Nephron (organoid): ENCODE results near the gene BABAM2.
"Not testable (repeated sequence)": the region's sequence is repeated elsewhere in the genome, so short reads cannot be mapped to it uniquely, and the experiment has no call there.

Experiments
- H3K27ac Mint-ChIP-seq, 3 experiments: 2 replicates each; pipeline ENCODE4 v1.8.0; 2020; ENCODE audit warnings: mixed read lengths in 3 of 3, mild to moderate bottlenecking in 2 of 3, moderate library complexity in 1 of 3
- H3K27me3 Mint-ChIP-seq: 2 replicates; pipeline ENCODE4 v1.8.0; 2021; ENCODE audit warnings: low read depth, mild to moderate bottlenecking, moderate library complexity, mixed read lengths
- H3K36me3 Mint-ChIP-seq: 2 replicates; pipeline ENCODE4 v1.8.0; 2020; ENCODE audit warnings: low read depth, mixed read lengths
- H3K4me1 Mint-ChIP-seq: 2 replicates; pipeline ENCODE4 v1.8.0; 2020; ENCODE audit warnings: mixed read lengths
- H3K4me3 Mint-ChIP-seq, 3 experiments: 2 replicates each; pipeline ENCODE4 v1.8.0; 2020; ENCODE audit warnings: mild to moderate bottlenecking in 3 of 3, mixed read lengths in 3 of 3, moderate library complexity in 2 of 3
- H3K9me3 Mint-ChIP-seq: 2 replicates; pipeline ENCODE4 v1.8.0; 2020; ENCODE audit warnings: mixed read lengths
- TF ChIP-seq, protein P1 (sequence below), 3 experiments: fragments of 200-600 bp; sonication (generic); IDR thresholded peaks; one replicate each; pipeline ENCODE4 v1.5.0; 2021; ENCODE audit warnings: antibody characterized with exemption in 3 of 3; ENCODE audit not compliant: unreplicated experiment in 3 of 3

The BABAM2 gene

DNA sequence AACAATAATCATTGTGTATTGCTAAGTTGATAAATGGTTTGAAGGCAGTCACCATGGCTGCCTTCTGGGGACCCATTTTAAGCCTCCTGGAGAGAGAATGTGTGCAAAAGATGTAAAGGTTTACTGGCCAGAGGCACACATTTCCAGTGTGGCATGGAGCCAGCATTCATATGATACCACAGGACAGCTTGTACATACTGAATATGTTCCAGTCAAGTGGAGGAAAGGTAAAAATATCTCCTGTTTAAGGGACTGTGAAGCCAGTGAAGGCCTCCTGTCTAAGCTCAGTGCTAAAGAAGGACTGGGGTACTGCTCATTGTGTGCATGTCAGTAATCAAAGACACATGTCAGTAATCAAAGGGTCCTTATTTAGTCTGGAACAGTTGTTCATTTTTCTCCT is 119.2 kb downstream of the BABAM2 start:
- Mint-ChIP-seq H3K4me1 (peaks cover 21% of the 10 kb centered on the region), H3K36me3 (no peaks in the 10 kb centered on the region), H3K27me3 (peaks cover 4% of the 10 kb centered on the region), H3K9me3 (no peaks in the 10 kb centered on the region), H3K4me3 (no peak overlapping the region), H3K27ac (peak overlapping the region in 1 of 3 experiments; percentile 21)
- TF ChIP-seq, protein P1, sequence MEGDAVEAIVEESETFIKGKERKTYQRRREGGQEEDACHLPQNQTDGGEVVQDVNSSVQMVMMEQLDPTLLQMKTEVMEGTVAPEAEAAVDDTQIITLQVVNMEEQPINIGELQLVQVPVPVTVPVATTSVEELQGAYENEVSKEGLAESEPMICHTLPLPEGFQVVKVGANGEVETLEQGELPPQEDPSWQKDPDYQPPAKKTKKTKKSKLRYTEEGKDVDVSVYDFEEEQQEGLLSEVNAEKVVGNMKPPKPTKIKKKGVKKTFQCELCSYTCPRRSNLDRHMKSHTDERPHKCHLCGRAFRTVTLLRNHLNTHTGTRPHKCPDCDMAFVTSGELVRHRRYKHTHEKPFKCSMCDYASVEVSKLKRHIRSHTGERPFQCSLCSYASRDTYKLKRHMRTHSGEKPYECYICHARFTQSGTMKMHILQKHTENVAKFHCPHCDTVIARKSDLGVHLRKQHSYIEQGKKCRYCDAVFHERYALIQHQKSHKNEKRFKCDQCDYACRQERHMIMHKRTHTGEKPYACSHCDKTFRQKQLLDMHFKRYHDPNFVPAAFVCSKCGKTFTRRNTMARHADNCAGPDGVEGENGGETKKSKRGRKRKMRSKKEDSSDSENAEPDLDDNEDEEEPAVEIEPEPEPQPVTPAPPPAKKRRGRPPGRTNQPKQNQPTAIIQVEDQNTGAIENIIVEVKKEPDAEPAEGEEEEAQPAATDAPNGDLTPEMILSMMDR (IDR thresholded peaks at IDR 0.05; ENCODE audit: unreplicated experiment in 3 of 3), result no peak

GRCh38 chr2:28011322-28011737 is 120.8 kb downstream of the BABAM2 start:
- peaks cover 21% of the 10 kb centered on the region for H3K4me1 Mint-ChIP-seq
- TF ChIP-seq, protein P1 (IDR thresholded peaks at IDR 0.05; ENCODE audit: unreplicated experiment in 3 of 3), result no peak
- H3K36me3 Mint-ChIP-seq, result no peaks in the 10 kb centered on the region
- peaks cover 4% of the 10 kb centered on the region for H3K27me3 Mint-ChIP-seq
- no peak overlapping the region for H3K4me3 Mint-ChIP-seq
- H3K27ac Mint-ChIP-seq, result peak overlapping the region in 2 of 3 experiments; percentile 6 to 11
- H3K9me3 Mint-ChIP-seq, result peaks cover 3% of the 10 kb centered on the region

DNA sequence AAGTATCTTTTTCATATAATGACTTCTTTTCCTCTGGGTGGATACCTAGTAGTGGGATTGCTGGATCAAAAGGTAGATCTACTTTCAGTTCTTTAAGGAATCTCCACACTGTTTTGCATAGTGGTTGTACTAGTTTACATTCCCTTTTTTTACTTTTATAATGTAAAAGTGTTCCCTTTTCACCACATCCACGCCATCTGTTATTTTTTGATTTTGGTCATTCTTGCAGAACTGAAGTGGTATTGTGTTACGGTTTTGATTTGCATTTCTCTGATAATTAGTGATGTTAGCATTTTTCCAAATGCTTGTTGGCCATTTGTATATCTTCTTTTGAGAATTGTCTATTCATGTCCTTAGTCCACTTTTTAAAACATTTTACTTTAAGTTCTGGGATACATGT is 127.9 kb downstream of the BABAM2 start:
- H3K27ac Mint-ChIP-seq, H3K27me3 Mint-ChIP-seq, H3K36me3 Mint-ChIP-seq, H3K4me1 Mint-ChIP-seq, H3K9me3 Mint-ChIP-seq, H3K4me3 Mint-ChIP-seq: not testable (repeated sequence)

- H3K27ac Mint-ChIP-seq, H3K4me3 Mint-ChIP-seq, H3K36me3 Mint-ChIP-seq, H3K27me3 Mint-ChIP-seq, H3K9me3 Mint-ChIP-seq, H3K4me1 Mint-ChIP-seq: not testable (repeated sequence)
Observed at GRCh38 chr2:28019521-28019920, 129.0 kb downstream of the BABAM2 start.

DNA sequence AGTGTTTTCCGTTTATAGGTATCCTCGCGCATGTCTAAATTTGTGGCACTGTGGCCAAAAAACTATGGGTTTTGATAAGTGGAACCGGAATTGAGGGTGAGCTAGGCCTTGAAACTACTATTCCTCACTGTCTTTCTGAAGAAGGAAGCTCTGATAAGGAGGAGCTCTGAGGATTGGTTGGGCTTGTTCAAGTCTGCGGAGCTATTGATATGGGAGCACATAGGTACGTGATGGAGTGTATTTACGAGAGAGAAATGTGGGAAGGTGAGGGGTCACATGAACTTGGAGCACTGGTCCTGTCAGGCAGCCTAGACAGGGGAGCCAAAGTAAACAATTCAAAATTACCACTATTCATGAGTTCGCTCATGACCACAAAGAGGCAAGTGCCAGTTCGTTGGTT is 131.4 kb downstream of the BABAM2 start:
- H3K4me1 Mint-ChIP-seq, result no peaks in the 10 kb centered on the region
- no peaks in the 10 kb centered on the region for H3K27me3 Mint-ChIP-seq
- peaks cover 6% of the 10 kb centered on the region for H3K9me3 Mint-ChIP-seq
- TF ChIP-seq, protein P1 (IDR thresholded peaks at IDR 0.05; ENCODE audit: unreplicated experiment in 3 of 3), result no peak
- no peak overlapping the region for H3K4me3 Mint-ChIP-seq
- H3K36me3 Mint-ChIP-seq, result peaks cover 17% of the 10 kb centered on the region
- H3K27ac Mint-ChIP-seq, result no peak overlapping the region

- H3K4me1 Mint-ChIP-seq, result peaks cover under 1% of the 10 kb centered on the region
- H3K36me3 Mint-ChIP-seq, result peaks cover 30% of the 10 kb centered on the region
- H3K4me3 Mint-ChIP-seq, result no peak overlapping the region
- H3K9me3 Mint-ChIP-seq, result peaks cover 4% of the 10 kb centered on the region
- no peak overlapping the region for H3K27ac Mint-ChIP-seq
- no peaks in the 10 kb centered on the region for H3K27me3 Mint-ChIP-seq
- TF ChIP-seq, protein P1 (IDR thresholded peaks at IDR 0.05; ENCODE audit: unreplicated experiment in 3 of 3), result no peak
Observed at GRCh38 chr2:28025123-28025522, 134.6 kb downstream of the BABAM2 start.

DNA sequence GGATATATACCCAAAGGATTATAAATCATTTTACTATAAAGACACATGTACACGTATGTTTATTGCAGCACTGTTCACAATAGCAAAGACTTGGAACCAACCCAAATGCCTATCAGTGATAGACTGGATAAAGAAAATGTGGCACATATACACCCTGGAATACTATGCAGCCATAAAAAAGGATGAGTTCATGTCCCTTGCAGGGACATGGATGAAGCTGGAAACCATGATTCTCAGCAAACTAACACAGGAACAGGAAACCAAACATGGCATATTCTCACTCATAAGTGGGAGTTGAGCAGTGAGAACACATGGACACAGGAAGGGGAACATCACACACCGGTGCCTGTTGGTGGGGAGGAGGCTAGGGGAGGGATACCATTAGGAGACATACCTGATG is 135.7 kb downstream of the BABAM2 start:
- not testable (repeated sequence) for H3K27me3 Mint-ChIP-seq, H3K9me3 Mint-ChIP-seq, H3K4me1 Mint-ChIP-seq, H3K4me3 Mint-ChIP-seq, H3K27ac Mint-ChIP-seq
- peaks cover 30% of the 10 kb centered on the region for H3K36me3 Mint-ChIP-seq

- peaks cover 30% of the 10 kb centered on the region for H3K36me3 Mint-ChIP-seq
- TF ChIP-seq, protein P1 (IDR thresholded peaks at IDR 0.05; ENCODE audit: unreplicated experiment in 3 of 3), result no peak
- no peak overlapping the region for H3K27ac Mint-ChIP-seq
- peaks cover 4% of the 10 kb centered on the region for H3K9me3 Mint-ChIP-seq
- H3K4me1 Mint-ChIP-seq, result peaks cover 8% of the 10 kb centered on the region
- no peaks in the 10 kb centered on the region for H3K27me3 Mint-ChIP-seq
- H3K4me3 Mint-ChIP-seq, result no peak overlapping the region
Observed at GRCh38 chr2:28028025-28028424, 137.5 kb downstream of the BABAM2 start.
